ENCODE measurements around the gene RBM47.
"Not testable (repeated sequence)": the region's sequence is repeated elsewhere in the genome, so short reads cannot be mapped to it uniquely, and the experiment has no call there.

Gene RBM47

DNA sequence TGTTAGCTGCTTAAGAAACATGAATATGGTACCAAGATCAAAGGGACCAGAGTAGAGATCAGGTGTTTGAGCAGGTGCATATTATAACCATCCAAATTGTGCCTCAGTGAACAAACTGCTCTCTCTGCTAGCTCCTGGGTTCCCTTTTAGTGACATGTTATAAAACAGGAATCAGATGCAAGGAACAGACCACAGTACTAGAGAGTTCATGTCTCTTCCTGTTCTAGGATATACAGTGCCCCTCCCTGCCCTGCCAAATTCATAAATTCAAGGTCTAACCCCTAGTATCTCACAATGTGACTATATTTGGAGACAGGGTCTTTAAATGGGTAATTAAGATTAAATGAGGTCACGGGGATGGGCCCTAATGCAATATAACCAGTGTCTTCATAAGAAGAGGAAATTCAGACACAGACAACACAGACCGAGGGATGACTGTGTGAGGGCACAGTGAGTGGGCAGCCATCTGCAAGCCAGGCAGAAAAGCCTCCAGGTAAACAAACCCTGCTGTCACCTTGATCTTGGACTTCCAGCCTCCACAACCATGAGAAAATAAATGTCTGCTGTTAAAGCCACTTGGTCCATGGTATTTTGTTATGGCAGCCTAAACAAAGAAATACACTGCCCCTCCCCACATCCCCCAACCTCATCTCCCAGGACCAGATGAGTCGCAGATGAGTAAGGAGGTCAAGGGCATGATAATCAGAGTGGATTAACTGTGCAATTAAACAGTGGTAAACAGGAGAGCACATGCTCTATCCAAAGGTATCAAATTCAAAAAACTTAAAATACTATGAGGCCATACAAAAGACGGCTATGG lies 82.5 kb downstream of the RBM47 start:
- no peak overlapping the region for H3K27ac ChIP-seq (ENCODE audit: extremely low read depth, low read depth, low read length)
- H3K4me1 ChIP-seq (ENCODE audit: control insufficient read depth, insufficient read depth, low read length): peaks cover 2% of the 10 kb centered on the region; the same call in 1 of the 2 replicates
- POLR2A ChIA-PET: no interaction called here
- H3K36me3 ChIP-seq (ENCODE audit: control insufficient read depth in 2 of 2, insufficient read depth in 1 of 2, low read length in 2 of 2): no peaks in the 10 kb centered on the region
- no peak overlapping the region for H3K4me3 ChIP-seq (ENCODE audit: low read depth, low read length)
- TF ChIP-seq ZNF548 (tag by site-specific recombination; IDR thresholded peaks at IDR 0.05): peak; percentile 88
- no peak for TF ChIP-seq TCF7L2 (IDR thresholded peaks at IDR 0.05; ENCODE audit: borderline replicate concordance, low read depth, low read length)
- CTCF ChIA-PET: interaction anchor here (0.6 kb wide), 1 partner anchor 296 kb away, joined by 3 read pairs; no protein-coding TSS in a partner anchor
- H3K9me3 ChIP-seq (ENCODE audit: control insufficient read depth, insufficient read depth, low read depth, low read length): no peaks in the 10 kb centered on the region

DNA sequence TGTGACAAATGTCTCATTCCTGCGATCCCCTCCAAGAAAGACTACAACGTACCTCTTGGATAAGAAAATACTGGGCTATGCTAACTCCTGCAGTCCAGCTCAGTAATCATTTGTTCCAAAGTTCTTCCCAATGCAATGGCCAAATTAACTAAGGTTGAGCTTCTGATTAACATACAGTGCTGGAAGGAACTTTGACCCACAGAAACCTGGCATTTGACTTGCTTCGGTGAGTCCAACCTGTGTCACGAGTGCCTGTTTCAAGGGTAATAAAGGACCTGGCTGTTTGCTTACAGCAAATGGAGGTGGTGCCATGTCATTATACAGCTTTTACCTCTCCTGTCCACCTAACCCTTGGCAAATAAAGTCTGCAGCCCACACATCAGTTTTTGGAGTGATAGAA lies 83.2 kb downstream of the RBM47 start:
- H3K9me3 ChIP-seq (ENCODE audit: control insufficient read depth, insufficient read depth, low read depth, low read length): no peaks in the 10 kb centered on the region
- H3K4me3 ChIP-seq (ENCODE audit: low read depth, low read length): no peak overlapping the region
- POLR2A ChIA-PET: no interaction called here
- no peak overlapping the region for H3K27ac ChIP-seq (ENCODE audit: extremely low read depth, low read depth, low read length)
- TF ChIP-seq TCF7L2 (IDR thresholded peaks at IDR 0.05; ENCODE audit: borderline replicate concordance, low read depth, low read length): no peak
- no peak for TF ChIP-seq ZNF37A (tag by site-specific recombination; IDR thresholded peaks at IDR 0.05)
- TF ChIP-seq ZBTB48 (tag by site-specific recombination; IDR thresholded peaks at IDR 0.05): no peak
- TF ChIP-seq, protein P1, sequence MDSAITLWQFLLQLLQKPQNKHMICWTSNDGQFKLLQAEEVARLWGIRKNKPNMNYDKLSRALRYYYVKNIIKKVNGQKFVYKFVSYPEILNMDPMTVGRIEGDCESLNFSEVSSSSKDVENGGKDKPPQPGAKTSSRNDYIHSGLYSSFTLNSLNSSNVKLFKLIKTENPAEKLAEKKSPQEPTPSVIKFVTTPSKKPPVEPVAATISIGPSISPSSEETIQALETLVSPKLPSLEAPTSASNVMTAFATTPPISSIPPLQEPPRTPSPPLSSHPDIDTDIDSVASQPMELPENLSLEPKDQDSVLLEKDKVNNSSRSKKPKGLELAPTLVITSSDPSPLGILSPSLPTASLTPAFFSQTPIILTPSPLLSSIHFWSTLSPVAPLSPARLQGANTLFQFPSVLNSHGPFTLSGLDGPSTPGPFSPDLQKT (IDR thresholded peaks at IDR 0.05; ENCODE audit: borderline replicate concordance, low read depth, low read length): no peak
- TF ChIP-seq INSM2 (tag by site-specific recombination; IDR thresholded peaks at IDR 0.05): no peak
- H3K4me1 ChIP-seq (ENCODE audit: control insufficient read depth, insufficient read depth, low read length): peaks cover 2% of the 10 kb centered on the region; the same call in 1 of the 2 replicates
- CTCF ChIA-PET: interaction anchor here (0.6 kb wide), 1 partner anchor 297 kb away, joined by 3 read pairs; no protein-coding TSS in a partner anchor
- H3K36me3 ChIP-seq (ENCODE audit: control insufficient read depth in 2 of 2, insufficient read depth in 1 of 2, low read length in 2 of 2): no peaks in the 10 kb centered on the region

- H3K4me3 ChIP-seq (ENCODE audit: low read depth, low read length); H3K9me3 ChIP-seq (ENCODE audit: control insufficient read depth, insufficient read depth, low read depth, low read length); H3K36me3 ChIP-seq (ENCODE audit: control insufficient read depth in 2 of 2, insufficient read depth in 1 of 2, low read length in 2 of 2); H3K27ac ChIP-seq (ENCODE audit: extremely low read depth, low read depth, low read length); POLR2A ChIA-PET; H3K4me1 ChIP-seq (ENCODE audit: control insufficient read depth, insufficient read depth, low read length): not testable (repeated sequence)
- CTCF ChIA-PET: interaction anchor here (0.6 kb wide), 1 partner anchor 273 kb away, joined by 4 read pairs; no protein-coding TSS in a partner anchor
- TF ChIP-seq ZNF394 (tag by site-specific recombination; IDR thresholded peaks at IDR 0.05; ENCODE audit: borderline replicate concordance): peak; percentile 88
- TF ChIP-seq ZNF19 (tag by site-specific recombination; IDR thresholded peaks at IDR 0.05; ENCODE audit: low read depth): 0 out of 2 replicates have a peak, but pooled peaks have one; percentile 22
- peak; percentile 21; the same call in 1 of the 2 replicates for TF ChIP-seq ZNF654 (tag by site-specific recombination; IDR thresholded peaks at IDR 0.05; ENCODE audit: low read depth)
- TF ChIP-seq ZNF404 (tag by site-specific recombination; IDR thresholded peaks at IDR 0.05): 0 out of 2 replicates have a peak, but pooled peaks have one; percentile 23
- peak; percentile 46; the same call in 1 of the 2 replicates for TF ChIP-seq ZNF140 (tag by site-specific recombination; IDR thresholded peaks at IDR 0.05)
- 0 out of 2 replicates have a peak, but pooled peaks have one; percentile 27 for TF ChIP-seq ZXDB (tag by site-specific recombination; IDR thresholded peaks at IDR 0.05)
- peak; percentile 46; the same call in 1 of the 2 replicates for TF ChIP-seq ZBTB21 (tag by site-specific recombination; IDR thresholded peaks at IDR 0.05)
- TF ChIP-seq, protein P2, sequence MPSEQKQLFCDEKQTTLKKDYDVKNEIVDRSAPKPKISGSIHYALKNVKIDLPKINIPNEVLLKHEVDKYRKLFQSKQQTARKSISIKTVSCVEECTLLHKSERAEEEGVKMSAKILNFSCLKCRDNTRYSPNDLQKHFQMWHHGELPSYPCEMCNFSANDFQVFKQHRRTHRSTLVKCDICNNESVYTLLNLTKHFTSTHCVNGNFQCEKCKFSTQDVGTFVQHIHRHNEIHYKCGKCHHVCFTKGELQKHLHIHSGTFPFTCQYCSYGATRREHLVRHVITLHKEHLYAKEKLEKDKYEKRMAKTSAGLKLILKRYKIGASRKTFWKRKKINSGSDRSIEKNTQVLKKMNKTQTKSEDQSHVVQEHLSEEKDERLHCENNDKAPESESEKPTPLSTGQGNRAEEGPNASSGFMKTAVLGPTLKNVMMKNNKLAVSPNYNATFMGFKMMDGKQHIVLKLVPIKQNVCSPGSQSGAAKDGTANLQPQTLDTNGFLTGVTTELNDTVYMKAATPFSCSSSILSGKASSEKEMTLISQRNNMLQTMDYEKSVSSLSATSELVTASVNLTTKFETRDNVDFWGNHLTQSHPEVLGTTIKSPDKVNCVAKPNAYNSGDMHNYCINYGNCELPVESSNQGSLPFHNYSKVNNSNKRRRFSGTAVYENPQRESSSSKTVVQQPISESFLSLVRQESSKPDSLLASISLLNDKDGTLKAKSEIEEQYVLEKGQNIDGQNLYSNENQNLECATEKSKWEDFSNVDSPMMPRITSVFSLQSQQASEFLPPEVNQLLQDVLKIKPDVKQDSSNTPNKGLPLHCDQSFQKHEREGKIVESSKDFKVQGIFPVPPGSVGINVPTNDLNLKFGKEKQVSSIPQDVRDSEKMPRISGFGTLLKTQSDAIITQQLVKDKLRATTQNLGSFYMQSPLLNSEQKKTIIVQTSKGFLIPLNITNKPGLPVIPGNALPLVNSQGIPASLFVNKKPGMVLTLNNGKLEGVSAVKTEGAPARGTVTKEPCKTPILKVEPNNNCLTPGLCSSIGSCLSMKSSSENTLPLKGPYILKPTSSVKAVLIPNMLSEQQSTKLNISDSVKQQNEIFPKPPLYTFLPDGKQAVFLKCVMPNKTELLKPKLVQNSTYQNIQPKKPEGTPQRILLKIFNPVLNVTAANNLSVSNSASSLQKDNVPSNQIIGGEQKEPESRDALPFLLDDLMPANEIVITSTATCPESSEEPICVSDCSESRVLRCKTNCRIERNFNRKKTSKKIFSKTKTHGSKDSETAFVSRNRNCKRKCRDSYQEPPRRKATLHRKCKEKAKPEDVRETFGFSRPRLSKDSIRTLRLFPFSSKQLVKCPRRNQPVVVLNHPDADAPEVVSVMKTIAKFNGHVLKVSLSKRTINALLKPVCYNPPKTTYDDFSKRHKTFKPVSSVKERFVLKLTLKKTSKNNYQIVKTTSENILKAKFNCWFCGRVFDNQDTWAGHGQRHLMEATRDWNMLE (tag by site-specific recombination; conservative IDR thresholded peaks at IDR 0.05; ENCODE audit: low read depth): peak; percentile 85
- TF ChIP-seq ZNF555 (tag by site-specific recombination; conservative IDR thresholded peaks at IDR 0.05): peak; percentile 64
- peak; percentile 43; the same call in 1 of the 2 replicates for TF ChIP-seq ZNF560 (tag by site-specific recombination; IDR thresholded peaks at IDR 0.05; ENCODE audit: borderline replicate concordance)
- TF ChIP-seq ZNF623 (tag by site-specific recombination; IDR thresholded peaks at IDR 0.05): peak; percentile 57; the same call in 1 of the 2 replicates
- TF ChIP-seq, protein P3, sequence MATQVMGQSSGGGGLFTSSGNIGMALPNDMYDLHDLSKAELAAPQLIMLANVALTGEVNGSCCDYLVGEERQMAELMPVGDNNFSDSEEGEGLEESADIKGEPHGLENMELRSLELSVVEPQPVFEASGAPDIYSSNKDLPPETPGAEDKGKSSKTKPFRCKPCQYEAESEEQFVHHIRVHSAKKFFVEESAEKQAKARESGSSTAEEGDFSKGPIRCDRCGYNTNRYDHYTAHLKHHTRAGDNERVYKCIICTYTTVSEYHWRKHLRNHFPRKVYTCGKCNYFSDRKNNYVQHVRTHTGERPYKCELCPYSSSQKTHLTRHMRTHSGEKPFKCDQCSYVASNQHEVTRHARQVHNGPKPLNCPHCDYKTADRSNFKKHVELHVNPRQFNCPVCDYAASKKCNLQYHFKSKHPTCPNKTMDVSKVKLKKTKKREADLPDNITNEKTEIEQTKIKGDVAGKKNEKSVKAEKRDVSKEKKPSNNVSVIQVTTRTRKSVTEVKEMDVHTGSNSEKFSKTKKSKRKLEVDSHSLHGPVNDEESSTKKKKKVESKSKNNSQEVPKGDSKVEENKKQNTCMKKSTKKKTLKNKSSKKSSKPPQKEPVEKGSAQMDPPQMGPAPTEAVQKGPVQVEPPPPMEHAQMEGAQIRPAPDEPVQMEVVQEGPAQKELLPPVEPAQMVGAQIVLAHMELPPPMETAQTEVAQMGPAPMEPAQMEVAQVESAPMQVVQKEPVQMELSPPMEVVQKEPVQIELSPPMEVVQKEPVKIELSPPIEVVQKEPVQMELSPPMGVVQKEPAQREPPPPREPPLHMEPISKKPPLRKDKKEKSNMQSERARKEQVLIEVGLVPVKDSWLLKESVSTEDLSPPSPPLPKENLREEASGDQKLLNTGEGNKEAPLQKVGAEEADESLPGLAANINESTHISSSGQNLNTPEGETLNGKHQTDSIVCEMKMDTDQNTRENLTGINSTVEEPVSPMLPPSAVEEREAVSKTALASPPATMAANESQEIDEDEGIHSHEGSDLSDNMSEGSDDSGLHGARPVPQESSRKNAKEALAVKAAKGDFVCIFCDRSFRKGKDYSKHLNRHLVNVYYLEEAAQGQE (tag by site-specific recombination; IDR thresholded peaks at IDR 0.05): peak; percentile 45; the same call in 1 of the 2 replicates
Measured at GRCh38 chr4:40545487-40545886, 84.2 kb downstream of the RBM47 start.
